K562 (cell line): ENCODE data around the gene ASRGL1. TPM values are rescaled to one million over a fixed set of nuclear protein-coding genes. Genes with fewer than 3 reads are reported as not detected.

ENCODE experiments used
- CTBP1 ChIP-seq: fragments of 450-650 bp; IDR thresholded peaks from 2 replicates; pipeline ENCODE4 v1.6.1; 2016; ENCODE audit warnings: borderline replicate concordance
- CXXC5 ChIP-seq: fragments of 250-450 bp; sonication (Bioruptor Pico); IDR thresholded peaks from 2 replicates; pipeline ENCODE4 v1.8.0; 2022; ENCODE audit warnings: inconsistent platforms, mild to moderate bottlenecking, moderate library complexity
- HMGN3 ChIP-seq: IDR thresholded peaks from 2 replicates; pipeline ENCODE4 v1.6.1; 2011; ENCODE audit warnings: borderline replicate concordance, low read depth, mild to moderate bottlenecking, mixed read lengths, low read length; ENCODE audit not compliant: insufficient read length; ENCODE audit errors: extremely low read depth
- L3MBTL2 ChIP-seq: fragments of 450-650 bp; IDR thresholded peaks from 2 replicates; pipeline ENCODE4 v1.6.1; 2016; ENCODE audit warnings: mild to moderate bottlenecking, moderate library complexity
- MAFG ChIP-seq: fragments of 450-650 bp; conservative IDR thresholded peaks from 2 replicates; pipeline ENCODE4 v1.6.1; 2016; ENCODE audit warnings: missing genetic modification characterization, missing compliant biosample characterization
- MCM5 ChIP-seq: fragments of 450-650 bp; IDR thresholded peaks from 2 replicates; pipeline ENCODE4 v1.6.1; 2016; ENCODE audit warnings: low read depth
- MEF2A ChIP-seq: IDR thresholded peaks from 2 replicates; pipeline ENCODE4 v1.6.1; 2011; ENCODE audit warnings: low read depth, mild to moderate bottlenecking, low read length, moderate library complexity; ENCODE audit not compliant: control insufficient read depth
- MYC ChIP-seq, 2 experiments: fragments of 250-450 bp in 1 of 2; sonication (Bioruptor Pico) in 1 of 2; IDR thresholded peaks; 2 replicates each; pipeline versions ENCODE4 v1.5.1 to v1.6.1; 2012 to 2021; ENCODE audit warnings: low read depth in 2 of 2, borderline replicate concordance in 1 of 2, improper control_type of control experiment in 1 of 2, low read length in 1 of 2, mild to moderate bottlenecking in 1 of 2, moderate library complexity in 1 of 2
- NFATC3 ChIP-seq: fragments of 450-650 bp; IDR thresholded peaks from 2 replicates; pipeline ENCODE4 v1.6.1; 2017; ENCODE audit warnings: mild to moderate bottlenecking
- POLR2AphosphoS5 ChIP-seq: IDR thresholded peaks from 2 replicates; pipeline ENCODE4 v1.6.1; 2011; ENCODE audit warnings: mild to moderate bottlenecking, low read depth, low read length, moderate library complexity; ENCODE audit not compliant: control insufficient read depth, insufficient read depth
- POLR2H ChIP-seq: IDR thresholded peaks from 2 replicates; pipeline ENCODE4 v1.6.1; 2016; ENCODE audit warnings: missing genetic modification characterization, low read depth, mild to moderate bottlenecking, control low read depth, missing compliant biosample characterization, moderate library complexity
- RB1 ChIP-seq: fragments of 450-650 bp; IDR thresholded peaks from 2 replicates; pipeline ENCODE4 v1.6.1; 2017; ENCODE audit warnings: low read depth, mild to moderate bottlenecking
- TBL1XR1 ChIP-seq, 2 experiments: IDR thresholded peaks; 2 replicates each; pipeline ENCODE4 v1.6.1; 2012; ENCODE audit warnings: improper control_type of control experiment in 2 of 2, low read length in 2 of 2, mild to moderate bottlenecking in 1 of 2
- THRAP3 ChIP-seq: fragments of 450-650 bp; IDR thresholded peaks from 2 replicates; pipeline ENCODE4 v1.6.1; 2016; ENCODE audit warnings: mild to moderate bottlenecking, inconsistent platforms, borderline replicate concordance
- U2AF2 ChIP-seq: fragments of 200-400 bp; formaldehyde crosslinking; optimal IDR thresholded peaks from 2 replicates; pipeline ENCODE3; 2017; ENCODE audit warnings: low read depth, mild to moderate bottlenecking, low read length
- YY1 ChIP-seq, 3 experiments: IDR thresholded peaks; 2 replicates each; pipeline ENCODE4 v1.6.1; 2011; ENCODE audit warnings: low read length in 2 of 3, mild to moderate bottlenecking in 2 of 3, moderate library complexity in 2 of 3, borderline replicate concordance in 1 of 3, control low read depth in 1 of 3, low read depth in 1 of 3; ENCODE audit not compliant: insufficient read depth in 3 of 3, insufficient replicate concordance in 2 of 3, control insufficient read depth in 1 of 3, insufficient read length in 1 of 3; ENCODE audit errors: extremely low read depth in 1 of 3
- ZBTB2 ChIP-seq: fragments of 450-650 bp; IDR thresholded peaks from 2 replicates; pipeline ENCODE4 v1.6.1; 2016; ENCODE audit warnings: antibody characterized with exemption
- ZBTB5 ChIP-seq: fragments of 450-650 bp; IDR thresholded peaks from 2 replicates; pipeline ENCODE4 v1.6.1; 2017; ENCODE audit warnings: antibody characterized with exemption
- ZNF518B ChIP-seq: fragments of 250-450 bp; sonication (Bioruptor Pico); IDR thresholded peaks from 2 replicates; pipeline ENCODE4 v1.5.0; 2021; ENCODE audit warnings: mild to moderate bottlenecking, moderate library complexity
- polyA plus RNA-seq, 8 experiments: library from polyadenylated mRNA; depleted of rRNA in 4 of 8; stranded (reverse) in 5 of 8; unstranded in 3 of 8; fragments of >200 nt; fragmentation: Nextera tagmentation in 2 of 8; fragmentation: Illumina TruSeq in 1 of 8; extraction: Ambion mirVana in 2 of 8; extraction: Trizol in 1 of 8; gene quantifications; 2 replicates each; pipeline versions ENCODE4 v1.2.1 to v1.2.3, GENCODE V29; 2011 to 2014; ENCODE audit warnings: inconsistent platforms in 1 of 8, missing spikeins in 1 of 8
- total RNA-seq, 7 experiments: library from RNA; depleted of rRNA in 6 of 7; stranded (reverse); fragments of >200 nt in 6 of 7; fragmentation: Illumina TruSeq in 2 of 7; extraction: Trizol in 2 of 7; gene quantifications; 2 replicates each; pipeline versions ENCODE4 v1.2.1 to v1.2.3, GENCODE V29; 2011 to 2021; ENCODE audit warnings: low replicate concordance in 1 of 7

ASRGL1 gene
- total and polyA plus RNA-seq, 9 of the 15 experiments (the other 6 are each of a cell fraction or from before 2014, with no cell fraction given): 3.1 to 23.0 (median 11.2) TPM

GRCh38 chr11:62337303-62338181 is at the start of gene ASRGL1 (continued):
- TF ChIP-seq ZNF518B (CRISPR knock-in tag): no peak
- TF ChIP-seq YY1 (IDR thresholded peaks at IDR 0.05; ENCODE audit: borderline replicate concordance in 1 of 3, control insufficient read depth in 1 of 3, extremely low read depth in 1 of 3, insufficient read depth in 3 of 3, insufficient read length in 1 of 3, insufficient replicate concordance in 2 of 3, low read depth in 1 of 3, low read length in 2 of 3): peak in 1 of 3 experiments; percentile 14
- TF ChIP-seq MYC (IDR thresholded peaks at IDR 0.05; ENCODE audit: low read depth, low read length): peak; percentile 43; the same call in 1 of the 2 replicates
- TF ChIP-seq MYC (CRISPR knock-in tag; IDR thresholded peaks at IDR 0.05; ENCODE audit: borderline replicate concordance, low read depth): no peak
- TF ChIP-seq L3MBTL2: peak; percentile 91
- TF ChIP-seq POLR2H: no peak
- no peak for TF ChIP-seq POLR2AphosphoS5
- peak; percentile 71; the same call in 1 of the 2 replicates for TF ChIP-seq CXXC5 (CRISPR knock-in tag)
- TF ChIP-seq U2AF2: no peak
- TF ChIP-seq NFATC3: no peak
- 0 out of 2 replicates have a peak, but pooled peaks have one; percentile 40 for TF ChIP-seq RB1
- peak; percentile 35 for TF ChIP-seq HMGN3
- TF ChIP-seq MCM5: no peak
- peak; percentile 76; the same call in 1 of the 2 replicates for TF ChIP-seq CTBP1
- TF ChIP-seq ZBTB5: no peak
- TF ChIP-seq THRAP3: no peak
- no peak for TF ChIP-seq TBL1XR1 (IDR thresholded peaks at IDR 0.05; ENCODE audit: low read length in 2 of 2)
- TF ChIP-seq ZBTB2: peak; percentile 92
- no peak for TF ChIP-seq MEF2A
- TF ChIP-seq MAFG (tag): no peak
